Lower leg skin (tissue), 4 donors: ENCODE measurements around the gene KDM1A. TPM values are rescaled to one million over a fixed set of nuclear protein-coding genes. Genes with fewer than 3 reads are reported as not detected.

Experiments used
- DNase-seq, 2 donors: peaks; one replicate each; pipeline ENCODE4 v3.0.0-alpha.2; 2019; ENCODE audit warnings: low spot score in 2 of 2
- H3K4me3 ChIP-seq: fragments of 200-600 bp; sonication (generic); 2 replicates; pipeline ENCODE4 v1.5.1; 2017; ENCODE audit warnings: mild to moderate bottlenecking, low read depth; ENCODE audit not compliant: poor library complexity, severe bottlenecking
- POLR2A ChIP-seq, 2 donors: fragments of 450-650 bp; IDR thresholded peaks; one replicate each; pipeline ENCODE4 v1.6.1; 2016 to 2017; ENCODE audit warnings: antibody characterized with exemption in 2 of 2, mild to moderate bottlenecking in 1 of 2, moderate library complexity in 1 of 2
- WGBS, 2 donors: methylation state at CpG; one replicate each; pipeline ENCODE4 v1.1.5; 2018; 5-methylcytosine and 5-hydroxymethylcytosine counted together
- intact Hi-C: fragments of 100-400 bp; cut with DNase I; formaldehyde crosslinking; loops from one replicate; pipeline ENCODE4 v1.15.0; 2023; ENCODE audit warnings: low total_unique reads
- total RNA-seq, 4 donors: library from RNA; depleted of rRNA; stranded (reverse); fragments of >200 nt; gene quantifications; one replicate each; pipeline ENCODE4 v1.1.0, GENCODE V29; 2016
- TF ChIP-seq, protein P1 (sequence below), 3 donors: fragments of 450-650 bp; IDR thresholded peaks; one replicate each; pipeline ENCODE4 v1.5.1; 2016; ENCODE audit warnings: antibody characterized with exemption in 3 of 3, mild to moderate bottlenecking in 3 of 3, moderate library complexity in 2 of 3

Gene KDM1A
- total RNA-seq, 4 donors from 2014 or later = 41.5 to 52.0 (median 46.6) TPM

DNA sequence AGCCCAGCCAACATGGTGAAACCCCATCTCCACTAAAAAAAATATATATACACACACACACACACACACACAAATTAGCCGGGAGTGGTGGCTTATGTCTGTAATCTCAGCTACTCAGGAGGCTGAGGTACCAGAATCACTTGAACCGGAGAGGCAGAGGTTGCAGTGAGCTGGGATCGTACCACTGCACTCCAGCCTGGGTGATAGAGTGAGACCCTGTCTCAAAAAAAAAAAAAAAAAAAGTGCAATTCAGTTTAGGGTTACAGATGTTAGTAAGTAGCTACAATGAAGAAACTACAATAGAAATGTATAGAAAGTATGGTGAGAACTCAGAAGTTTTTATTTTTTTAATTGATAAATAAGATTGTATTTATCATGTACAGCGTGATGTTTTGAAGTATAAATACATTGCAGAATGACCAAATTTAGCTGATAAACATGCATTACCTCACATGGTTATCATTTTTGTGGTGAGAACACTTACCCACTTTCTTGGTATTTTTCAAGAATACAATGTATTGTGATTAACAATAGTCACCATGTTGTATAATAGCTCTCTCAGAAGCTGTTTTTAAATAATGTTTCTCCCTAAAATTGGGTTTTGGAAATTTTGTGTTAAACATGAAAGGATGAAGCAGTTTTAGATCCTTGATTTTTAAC lies 17.9 kb downstream of the KDM1A start:
- WGBS, 2 donors = 95 to 96% methylated on average over 4 of the region's 4 CpGs
- intact Hi-C loops = no loop called here
- DNase-seq = no peak
- TF ChIP-seq, protein P1, sequence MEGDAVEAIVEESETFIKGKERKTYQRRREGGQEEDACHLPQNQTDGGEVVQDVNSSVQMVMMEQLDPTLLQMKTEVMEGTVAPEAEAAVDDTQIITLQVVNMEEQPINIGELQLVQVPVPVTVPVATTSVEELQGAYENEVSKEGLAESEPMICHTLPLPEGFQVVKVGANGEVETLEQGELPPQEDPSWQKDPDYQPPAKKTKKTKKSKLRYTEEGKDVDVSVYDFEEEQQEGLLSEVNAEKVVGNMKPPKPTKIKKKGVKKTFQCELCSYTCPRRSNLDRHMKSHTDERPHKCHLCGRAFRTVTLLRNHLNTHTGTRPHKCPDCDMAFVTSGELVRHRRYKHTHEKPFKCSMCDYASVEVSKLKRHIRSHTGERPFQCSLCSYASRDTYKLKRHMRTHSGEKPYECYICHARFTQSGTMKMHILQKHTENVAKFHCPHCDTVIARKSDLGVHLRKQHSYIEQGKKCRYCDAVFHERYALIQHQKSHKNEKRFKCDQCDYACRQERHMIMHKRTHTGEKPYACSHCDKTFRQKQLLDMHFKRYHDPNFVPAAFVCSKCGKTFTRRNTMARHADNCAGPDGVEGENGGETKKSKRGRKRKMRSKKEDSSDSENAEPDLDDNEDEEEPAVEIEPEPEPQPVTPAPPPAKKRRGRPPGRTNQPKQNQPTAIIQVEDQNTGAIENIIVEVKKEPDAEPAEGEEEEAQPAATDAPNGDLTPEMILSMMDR (IDR thresholded peaks at IDR 0.05) = no peak
- no peak for TF ChIP-seq POLR2A (IDR thresholded peaks at IDR 0.05)
- no peak overlapping the region for H3K4me3 ChIP-seq

DNA sequence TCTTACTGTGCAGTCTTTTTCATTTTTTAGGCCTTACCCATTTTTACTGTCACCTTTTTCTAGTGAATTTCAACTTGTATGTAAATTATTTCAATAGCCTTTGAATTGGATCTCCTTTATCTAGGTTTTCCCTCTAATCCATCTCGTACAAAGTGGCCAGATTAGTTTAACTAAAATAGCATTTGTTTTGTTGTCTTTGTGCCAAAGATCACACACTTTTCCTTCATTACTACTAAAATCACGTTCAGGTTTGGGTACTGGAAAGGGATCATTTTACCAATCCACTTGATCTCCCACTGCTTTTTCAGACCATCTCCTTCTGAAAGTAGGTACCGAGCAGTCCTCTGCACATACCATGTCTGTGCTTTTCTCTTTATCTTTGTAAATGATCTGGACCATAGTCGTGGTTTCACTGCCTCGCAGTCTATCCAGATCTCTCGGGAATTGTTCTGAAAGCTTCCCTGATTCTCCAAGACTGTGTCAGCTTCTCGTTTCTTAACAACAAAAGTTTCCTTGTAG lies 20.1 kb downstream of the KDM1A start:
- TF ChIP-seq POLR2A (IDR thresholded peaks at IDR 0.05) = no peak
- TF ChIP-seq, protein P1 (IDR thresholded peaks at IDR 0.05) = no peak
- no peak overlapping the region for H3K4me3 ChIP-seq
- intact Hi-C loops = no loop called here
- DNase-seq = no peak
- 72 to 77% methylated on average over 7 of the region's 7 CpGs for WGBS, 2 donors

DNA sequence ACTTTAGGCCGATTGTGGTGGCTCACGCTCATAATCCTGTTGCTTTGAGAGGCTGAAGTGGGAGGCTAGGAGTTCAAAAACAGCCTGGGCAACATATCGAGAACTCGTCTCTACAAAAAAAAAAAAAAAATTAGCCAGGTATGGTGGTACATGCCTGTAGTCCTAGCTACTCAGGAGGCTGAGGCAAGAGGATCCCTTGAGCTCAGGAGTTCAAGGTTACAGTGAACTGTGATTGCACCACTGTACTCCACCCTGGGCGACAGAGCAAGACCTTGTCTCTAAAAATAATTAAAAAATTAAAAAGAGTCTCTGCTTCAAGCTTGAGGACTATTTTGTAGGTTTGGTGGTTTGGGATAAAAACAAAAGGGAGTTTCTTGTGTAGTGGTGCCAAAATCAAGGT lies 21.2 kb downstream of the KDM1A start:
- no peak overlapping the region for H3K4me3 ChIP-seq
- DNase-seq = no peak
- 94 to 97% methylated on average over 5 of the region's 5 CpGs for WGBS, 2 donors
- intact Hi-C loops = no loop called here
- TF ChIP-seq, protein P1 (IDR thresholded peaks at IDR 0.05) = no peak
- no peak for TF ChIP-seq POLR2A (IDR thresholded peaks at IDR 0.05)

DNA sequence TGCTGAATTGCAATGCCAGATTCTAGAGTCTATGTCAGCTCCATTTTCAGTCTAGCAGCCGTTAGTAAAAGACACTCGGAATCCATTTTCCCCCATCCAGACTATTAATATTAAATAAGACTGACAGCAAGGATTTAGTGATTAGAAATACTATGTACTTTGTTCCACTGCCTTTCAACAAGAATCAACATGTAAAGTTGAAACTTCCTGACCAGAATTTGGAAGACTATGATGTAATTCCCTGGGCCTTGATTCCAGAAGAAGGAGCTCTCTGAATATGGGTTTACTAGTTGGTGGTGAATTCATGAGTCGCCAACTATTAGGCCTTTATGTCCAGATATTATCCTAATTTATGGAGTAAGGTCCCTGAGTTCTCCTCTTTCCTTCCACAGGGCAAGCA lies 24.8 kb downstream of the KDM1A start:
- no peak overlapping the region for H3K4me3 ChIP-seq
- intact Hi-C loops = no loop called here
- TF ChIP-seq POLR2A (IDR thresholded peaks at IDR 0.05) = no peak
- TF ChIP-seq, protein P1 (IDR thresholded peaks at IDR 0.05) = no peak
- 56 to 65% methylated on average over 3 of the region's 3 CpGs for WGBS, 2 donors
- no peak for DNase-seq

DNA sequence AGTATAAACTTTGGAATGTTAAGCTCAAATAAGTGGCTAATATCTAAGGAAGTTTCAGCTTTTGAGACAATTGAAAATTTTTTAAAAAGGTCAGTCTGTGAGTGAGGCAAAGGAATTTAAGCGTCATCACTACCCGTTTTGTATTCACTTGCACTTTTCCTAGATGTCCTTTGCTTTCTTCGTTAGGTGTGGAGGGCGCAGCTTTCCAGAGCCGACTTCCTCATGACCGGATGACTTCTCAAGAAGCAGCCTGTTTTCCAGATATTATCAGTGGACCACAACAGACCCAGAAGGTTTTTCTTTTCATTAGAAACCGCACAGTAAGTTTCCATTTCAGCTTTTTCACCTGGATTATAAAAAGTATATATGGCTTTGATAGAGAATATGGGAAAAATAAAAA lies 30.9 kb downstream of the KDM1A start:
- intact Hi-C loops = no loop called here
- WGBS, 2 donors = 87 to 92% methylated on average over 7 of the region's 7 CpGs
- H3K4me3 ChIP-seq = no peak overlapping the region
- DNase-seq = no peak
- TF ChIP-seq POLR2A (IDR thresholded peaks at IDR 0.05) = no peak
- TF ChIP-seq, protein P1 (IDR thresholded peaks at IDR 0.05) = no peak
